CD4-positive, alpha-beta T cell treated with Interleukin-6 at 100 ng/mL for 8 hours (primary cell): ENCODE results near the gene GLRB.
"Not testable (repeated sequence)": the region's sequence is repeated elsewhere in the genome, so short reads cannot be mapped to it uniquely, and the experiment has no call there.

Experiments
- DNase-seq: peaks from one replicate; pipeline ENCODE4 v3.0.0-alpha.2; 2020; ENCODE audit warnings: mixed read lengths, low spot score

The GLRB gene

DNA sequence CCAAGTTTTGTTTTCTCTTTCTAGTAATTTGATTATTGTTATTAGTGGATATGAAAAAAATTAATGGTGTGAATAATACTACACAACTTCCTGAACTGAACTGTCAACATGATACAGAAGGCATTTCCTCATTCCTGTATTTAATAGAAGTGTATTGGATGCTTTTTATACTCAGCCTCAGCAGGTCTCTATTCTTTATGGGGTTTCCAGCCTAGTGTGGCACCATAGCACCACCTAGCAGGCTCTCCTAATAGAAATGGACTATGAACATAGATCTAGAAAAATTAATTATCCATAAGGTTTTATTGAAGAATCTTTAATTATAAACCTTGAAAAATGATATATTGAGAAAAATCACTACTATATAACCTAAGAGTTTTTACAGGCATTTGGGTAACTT lies 52.4 kb downstream of the GLRB start:
- no peak for DNase-seq

DNA sequence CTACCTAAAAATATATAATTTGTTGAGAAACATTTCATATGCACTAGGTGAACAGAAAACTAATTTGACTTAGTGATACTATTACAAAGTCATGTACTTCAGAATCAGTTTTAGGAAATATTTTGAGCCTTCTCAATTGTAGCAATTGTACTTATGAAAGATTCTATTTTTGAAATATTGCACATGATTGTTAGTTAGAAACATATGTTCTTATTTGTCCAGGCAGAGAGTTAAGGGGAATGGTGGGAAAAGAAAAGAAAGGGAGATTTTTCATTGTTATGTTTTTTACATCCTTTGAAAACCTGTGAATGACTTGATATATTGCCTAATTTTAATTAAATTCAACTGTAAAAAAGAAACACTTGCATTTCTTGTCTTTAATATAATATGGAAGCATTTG lies 66.0 kb downstream of the GLRB start:
- no peak for DNase-seq

DNA sequence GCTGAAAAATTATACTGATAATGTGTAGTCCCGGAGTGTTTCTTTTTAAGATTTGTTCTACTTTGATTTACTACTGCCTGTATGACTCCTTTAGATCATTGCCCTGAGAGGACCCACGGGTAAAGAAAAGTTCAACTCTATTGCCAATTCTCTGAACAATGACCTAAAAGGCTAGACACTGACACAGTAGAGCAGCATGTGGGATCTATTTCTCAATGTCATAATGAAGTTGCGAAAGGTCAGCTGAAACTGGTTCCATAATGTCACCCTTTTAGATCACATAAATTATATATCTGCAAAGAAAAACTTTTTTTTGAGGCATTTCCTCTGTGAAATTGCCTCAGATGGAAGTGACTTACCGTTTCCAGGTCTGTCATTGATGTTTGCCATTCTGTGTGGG lies 67.4 kb downstream of the GLRB start:
- DNase-seq: no peak

DNA sequence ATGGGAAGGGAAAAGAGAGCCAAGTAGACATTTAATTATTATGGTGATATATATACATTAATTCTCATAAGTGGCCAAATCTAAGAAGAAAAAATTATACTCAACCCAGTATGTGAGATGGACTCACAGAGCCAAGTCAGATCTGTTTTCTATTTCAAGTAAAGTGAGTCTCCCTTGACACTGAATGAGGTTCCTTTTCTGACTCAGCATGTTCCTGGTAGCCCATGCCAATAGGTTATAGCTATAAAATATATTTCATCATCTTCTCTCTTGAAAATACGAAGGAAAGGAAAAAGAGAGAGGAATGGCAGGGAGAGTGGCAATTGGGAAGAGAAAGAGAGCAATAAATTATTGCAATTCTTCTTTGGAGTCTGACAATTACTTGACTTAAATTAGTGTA lies 75.8 kb downstream of the GLRB start:
- DNase-seq: no peak

DNA sequence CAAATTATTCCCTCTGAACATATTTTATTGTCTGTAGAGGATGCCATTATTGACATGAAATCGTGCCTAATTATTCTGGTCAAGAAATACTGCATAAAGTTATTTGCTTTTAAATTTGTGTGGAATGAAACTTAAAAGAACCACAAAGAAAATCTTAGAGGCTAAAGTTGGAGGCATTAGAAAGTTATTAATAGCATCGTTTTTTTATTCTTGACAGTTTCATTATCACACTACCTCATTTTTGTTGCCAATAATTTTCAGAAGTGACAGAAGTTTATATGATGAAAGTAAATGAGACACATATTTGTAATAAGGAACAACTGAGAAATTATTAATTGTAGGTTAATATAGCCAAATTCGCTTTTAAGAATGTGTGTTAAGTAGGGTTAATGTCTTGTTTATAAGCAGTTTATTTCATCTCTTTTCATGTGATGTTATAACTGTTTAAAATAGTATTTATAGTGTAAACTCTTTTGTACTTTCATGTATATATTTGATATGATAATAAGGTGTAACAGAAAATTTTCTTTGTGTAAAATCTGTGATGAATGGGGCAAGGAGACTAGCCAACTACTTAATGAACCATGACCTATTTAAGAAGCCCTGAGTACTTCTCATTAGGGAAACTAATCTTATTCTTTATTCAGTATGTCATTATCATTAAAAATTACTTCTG lies 90.1 kb downstream of the GLRB start:
- no peak for DNase-seq

DNA sequence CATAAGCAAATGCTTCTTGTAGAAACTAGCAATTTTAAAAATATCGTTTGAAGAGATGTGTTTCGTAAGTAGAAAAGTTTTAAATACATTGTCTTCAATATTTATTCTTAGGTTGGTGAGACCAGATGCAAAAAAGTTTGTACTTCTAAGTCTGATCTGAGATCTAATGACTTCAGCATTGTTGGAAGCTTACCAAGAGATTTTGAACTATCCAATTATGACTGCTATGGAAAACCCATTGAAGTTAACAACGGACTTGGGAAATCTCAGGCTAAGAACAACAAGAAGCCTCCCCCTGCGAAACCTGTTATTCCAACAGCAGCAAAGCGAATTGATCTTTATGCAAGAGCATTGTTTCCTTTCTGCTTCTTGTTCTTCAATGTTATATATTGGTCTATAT lies 94.4 kb downstream of the GLRB start:
- DNase-seq: no peak

DNA sequence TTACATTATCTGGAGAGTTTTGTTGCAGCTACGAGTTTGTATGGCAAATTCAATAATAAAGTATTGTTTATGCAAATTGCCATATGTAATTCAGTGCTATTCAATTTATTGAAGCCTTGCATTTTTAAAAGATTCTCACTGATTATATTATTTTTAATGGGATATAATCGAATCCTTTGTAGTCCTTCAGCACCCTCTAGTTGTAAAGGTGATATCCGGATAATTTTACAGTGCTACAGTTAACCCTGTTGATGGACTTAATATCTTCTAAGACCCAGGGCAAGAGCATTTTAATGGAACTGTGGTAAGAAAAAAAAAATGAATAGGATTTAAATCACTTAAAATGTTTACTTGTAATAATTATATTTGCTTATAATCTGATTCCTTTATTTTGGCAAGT lies 96.1 kb downstream of the GLRB start:
- DNase-seq: no peak

DNA sequence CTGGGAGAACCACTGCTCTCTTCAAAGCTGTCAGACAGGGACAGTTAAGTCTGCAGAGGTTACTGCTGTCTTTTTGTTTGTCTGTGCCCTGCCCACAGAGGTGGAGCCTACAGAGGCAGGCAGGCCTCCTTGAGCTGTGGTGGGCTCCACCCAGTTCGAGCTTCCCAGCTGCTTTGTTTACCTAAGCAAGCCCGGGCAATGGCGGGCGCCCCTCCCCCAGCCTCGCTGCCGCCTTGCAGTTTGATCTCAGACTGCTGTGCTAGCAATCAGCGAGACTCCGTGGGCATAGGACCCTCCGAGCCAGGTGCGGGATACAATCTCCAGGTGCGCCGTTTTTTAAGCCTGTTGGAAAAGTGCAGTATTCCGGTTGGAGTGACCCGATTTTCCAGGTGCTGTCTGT lies 104.3 kb downstream of the GLRB start:
- not testable (repeated sequence) for DNase-seq

DNA sequence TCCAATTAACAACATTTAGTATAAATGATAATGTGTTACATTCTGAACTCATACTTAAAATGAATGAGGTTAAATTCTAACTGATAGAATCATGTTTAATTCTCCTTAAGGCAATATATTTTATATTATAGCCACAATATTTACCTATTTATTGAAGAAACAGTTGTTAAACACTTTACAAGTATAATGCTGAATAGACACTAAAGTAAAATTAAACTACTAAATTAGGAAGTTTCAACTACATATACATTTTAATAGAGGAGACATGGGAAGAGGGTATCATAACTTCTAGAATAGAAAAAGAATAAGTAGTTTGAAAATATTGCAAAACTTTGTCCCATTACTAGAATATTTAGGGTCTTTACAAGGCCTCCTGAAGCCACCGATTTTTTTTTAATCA lies 108.3 kb downstream of the GLRB start:
- no peak for DNase-seq

DNA sequence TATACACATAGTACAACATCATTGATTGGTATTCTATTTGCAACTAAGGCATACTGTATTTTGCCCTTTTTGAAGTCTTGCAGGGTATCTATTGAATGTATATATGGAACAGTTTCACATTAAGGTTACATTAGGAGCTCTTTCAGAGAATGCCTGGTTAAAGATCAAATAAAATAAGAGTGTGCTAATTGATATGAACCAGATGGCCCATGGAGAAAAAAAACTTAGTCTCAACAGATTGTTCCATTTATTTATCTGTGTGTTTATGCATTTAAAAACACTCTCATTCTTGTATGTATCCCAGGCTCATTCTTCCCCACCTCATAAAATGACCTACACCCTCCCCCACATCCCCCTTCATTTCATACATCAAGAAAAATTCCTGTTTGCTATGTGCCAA lies 109.4 kb downstream of the GLRB start:
- DNase-seq: no peak

DNA sequence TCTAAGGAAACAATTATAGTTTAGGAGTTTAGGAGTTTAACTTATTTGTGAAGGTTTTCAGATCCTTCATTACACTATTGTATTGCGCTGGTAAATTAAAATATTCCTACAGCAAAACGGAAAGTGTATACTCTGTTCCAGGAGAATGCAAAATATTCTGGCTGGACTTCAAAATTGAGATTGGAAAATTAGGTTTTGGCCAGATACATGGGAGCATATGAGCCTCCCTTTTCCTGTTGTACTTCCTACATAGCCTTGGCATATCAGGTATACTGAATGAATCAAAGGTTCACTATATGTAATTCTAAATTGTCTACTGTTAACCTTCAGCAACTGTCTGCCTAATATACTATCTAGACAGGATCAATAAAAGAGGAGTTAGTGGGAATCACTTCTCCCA lies 119.4 kb downstream of the GLRB start:
- no peak for DNase-seq

DNA sequence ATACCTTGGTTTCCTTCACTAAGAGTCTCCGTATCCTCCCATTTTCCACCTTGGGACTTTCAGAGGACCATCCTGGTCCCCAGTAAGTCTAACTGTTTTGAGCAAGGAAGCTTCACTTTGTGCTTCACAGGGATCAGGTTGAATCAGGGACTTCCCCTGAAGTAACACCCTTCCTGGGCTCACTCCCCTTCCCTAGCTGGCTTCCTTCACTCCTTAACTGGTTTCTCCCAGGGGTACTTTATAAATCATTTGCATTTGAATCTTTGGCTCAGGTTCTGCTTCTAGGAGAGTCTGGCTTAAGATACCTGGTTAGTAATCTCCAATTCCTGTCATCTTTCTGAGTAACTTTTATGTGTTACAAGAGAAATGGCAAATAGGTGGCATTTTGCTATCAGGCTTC lies 120.1 kb downstream of the GLRB start:
- no peak for DNase-seq

DNA sequence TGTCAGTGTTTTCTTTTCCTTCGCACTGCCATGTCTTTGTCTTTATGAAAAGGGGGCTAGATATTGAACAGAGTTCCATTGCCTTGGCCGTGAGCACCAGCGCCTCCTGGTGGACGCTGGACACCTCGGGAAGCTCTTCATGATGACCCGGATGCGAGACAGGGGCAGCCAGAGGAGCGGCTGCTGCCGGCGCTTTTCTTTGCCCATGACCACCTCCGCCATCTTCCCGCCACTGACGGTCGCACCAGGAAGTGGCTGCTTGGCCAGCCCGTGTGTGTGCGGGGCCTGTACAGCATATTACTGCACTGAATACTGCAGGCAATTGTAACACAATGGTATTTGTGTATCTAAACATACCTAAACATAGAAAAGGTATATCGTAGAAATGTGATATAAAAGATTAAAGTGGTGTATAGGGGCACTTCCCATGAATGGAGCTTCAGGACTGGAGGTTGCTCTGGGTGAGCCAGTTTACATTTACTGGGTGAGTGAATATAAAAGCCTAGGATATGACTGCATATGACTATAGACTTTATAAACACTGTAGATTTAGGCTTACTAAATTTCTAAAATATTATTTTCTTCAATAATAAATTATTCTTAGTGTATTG lies 128.8 kb downstream of the GLRB start:
- DNase-seq: no peak

DNA sequence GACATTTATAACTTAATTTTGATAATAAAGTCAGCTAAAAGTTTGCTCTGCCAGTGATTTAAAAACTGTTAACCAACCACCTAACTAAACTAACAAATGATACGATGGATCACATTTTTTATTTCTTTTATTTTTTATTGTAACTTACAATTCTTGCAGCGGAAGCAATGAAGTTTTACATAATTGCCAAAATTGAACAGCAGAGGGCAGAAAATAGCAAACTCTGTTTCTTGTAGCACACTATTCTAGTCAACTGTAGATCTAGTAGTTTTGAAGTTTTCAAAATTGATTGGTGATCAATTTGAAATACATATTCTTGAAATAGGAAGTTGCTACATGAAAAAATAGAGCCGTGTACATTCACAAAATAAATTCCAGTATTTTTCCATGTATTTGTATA lies 141.8 kb downstream of the GLRB start:
- DNase-seq: no peak

DNA sequence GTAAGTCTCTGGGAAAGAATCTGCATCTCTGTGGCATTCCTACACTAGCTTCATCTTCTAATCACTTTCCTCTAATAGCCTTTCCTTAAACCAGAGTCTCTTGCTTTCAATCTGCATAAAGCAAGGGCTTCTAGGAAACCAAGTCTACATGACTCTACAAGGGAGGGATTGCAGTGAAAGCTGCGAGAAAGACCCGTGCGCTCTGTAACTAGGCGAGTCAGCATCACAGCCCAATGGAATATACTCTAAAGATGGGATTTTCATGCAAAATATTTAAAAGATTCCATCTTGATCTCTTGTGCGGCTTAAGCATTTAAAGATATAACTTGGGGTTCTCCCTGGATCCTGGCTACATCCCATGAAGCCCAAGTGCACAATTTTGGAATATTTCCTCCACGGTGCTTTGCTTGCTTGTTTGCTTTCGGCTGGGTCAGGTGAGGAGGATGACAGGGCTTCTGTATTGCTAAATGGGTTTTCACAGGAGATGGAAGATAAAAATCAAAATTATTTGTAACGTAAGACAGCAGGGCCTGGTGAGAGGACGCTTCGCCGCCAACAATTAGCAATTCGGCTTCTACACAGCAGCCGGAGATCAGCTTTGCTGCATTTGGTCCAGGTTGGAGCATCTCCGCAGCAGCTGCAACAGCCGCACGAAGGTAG lies 143.9 kb downstream of the GLRB start:
- DNase-seq: no peak

DNA sequence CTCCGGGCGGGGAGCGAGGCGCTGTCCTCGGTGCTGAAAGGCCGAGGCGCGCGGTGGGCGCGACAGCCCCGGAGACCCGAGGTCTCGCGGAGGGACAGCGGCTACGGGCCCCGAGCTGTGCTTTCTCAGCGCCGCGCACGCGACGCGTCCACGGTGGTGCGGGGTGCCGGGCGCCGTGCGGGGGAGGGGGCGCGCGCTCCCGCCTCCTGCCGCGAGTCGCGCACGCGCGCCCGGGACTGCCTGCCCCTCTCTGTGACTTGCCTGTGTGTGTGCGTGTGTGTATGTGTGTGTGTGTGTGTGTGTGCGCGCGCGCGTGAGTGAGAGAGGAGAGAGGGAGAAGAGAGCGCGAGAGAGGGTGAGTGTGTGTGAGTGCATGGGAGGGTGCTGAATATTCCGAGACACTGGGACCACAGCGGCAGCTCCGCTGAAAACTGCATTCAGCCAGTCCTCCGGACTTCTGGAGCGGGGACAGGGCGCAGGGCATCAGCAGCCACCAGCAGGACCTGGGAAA lies 144.5 kb downstream of the GLRB start, which contains the start of gene GRIA2:
Gene GRIA2, plus strand, starts transcription at position 358 of the 511 bp plus-strand sequence. CDS start 315 bp downstream, outside the sequence.
- no peak for DNase-seq

DNA sequence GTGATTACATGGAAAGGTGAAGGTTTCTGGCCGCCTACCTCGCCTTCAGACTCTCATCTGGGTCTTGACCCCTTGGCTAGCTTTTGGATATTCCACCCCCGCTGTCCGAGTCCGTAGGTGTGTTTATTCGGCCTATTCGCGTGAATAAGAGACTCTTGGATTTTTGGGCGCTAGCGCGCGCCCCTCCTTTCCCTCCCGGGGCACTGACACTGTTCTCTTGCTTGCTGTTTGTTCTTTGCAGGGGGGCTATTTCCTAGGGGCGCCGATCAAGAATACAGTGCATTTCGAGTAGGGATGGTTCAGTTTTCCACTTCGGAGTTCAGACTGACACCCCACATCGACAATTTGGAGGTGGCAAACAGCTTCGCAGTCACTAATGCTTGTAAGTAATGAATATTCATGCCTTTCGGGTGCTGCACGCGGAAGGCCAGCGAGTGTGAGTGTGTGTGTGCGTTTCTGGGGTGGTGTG lies 145.5 kb downstream of the GLRB start:
- DNase-seq: no peak
